Measurements from ENCODE around the gene C1QTNF12.

The C1QTNF12 gene

DNA sequence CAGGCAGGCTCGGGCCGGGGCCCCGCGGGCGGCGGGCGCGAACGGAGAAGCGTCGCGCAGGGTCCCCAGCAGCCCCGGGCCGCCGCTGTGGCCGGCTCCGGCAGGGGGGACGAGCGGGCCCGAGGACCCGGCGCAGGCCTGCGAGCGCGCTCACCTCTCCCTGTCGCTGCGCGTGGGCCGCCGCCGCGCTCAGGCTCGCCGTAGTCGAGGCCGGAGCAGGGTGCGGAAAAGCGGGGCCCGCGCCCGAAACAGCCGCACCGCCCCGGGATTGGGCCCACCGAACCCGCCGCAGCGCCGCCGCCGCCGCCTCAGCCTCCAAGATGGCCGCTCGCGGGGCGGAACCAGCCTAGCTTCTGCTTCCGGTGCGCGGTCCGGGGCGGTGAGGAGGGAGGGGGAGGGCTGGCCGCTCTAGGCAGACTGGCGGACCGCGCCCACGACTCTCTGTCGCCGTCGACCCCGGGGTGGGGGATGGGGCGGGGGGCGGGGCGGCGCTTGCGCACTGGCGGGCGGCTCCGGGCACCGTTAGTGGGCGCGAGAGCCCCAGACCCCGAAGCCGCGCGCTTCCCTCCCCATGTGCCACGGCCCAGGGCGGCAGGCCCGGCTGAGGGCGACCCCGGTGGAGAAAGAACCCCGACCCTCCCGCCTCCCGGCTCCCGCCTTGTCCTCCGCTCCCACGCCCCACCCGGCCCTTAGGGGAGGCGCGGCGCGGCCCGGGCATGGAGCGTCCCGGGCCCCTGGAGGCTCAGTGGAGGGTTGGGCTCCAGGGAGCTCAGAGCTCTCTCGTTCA is 27.2 kb upstream of the C1QTNF12 start, which contains the start of gene UBE2J2:
TSS of gene UBE2J2 (minus strand) at position 343 of the 787 bp plus-strand sequence. CDS start 5,862 bp downstream, outside the sequence.
- peak within 1 kb of the TSS; percentile 84 for H3K4me3 ChIP-seq (replicated peaks; ENCODE audit: low read depth, low read length)
- TF ChIP-seq, protein P1, sequence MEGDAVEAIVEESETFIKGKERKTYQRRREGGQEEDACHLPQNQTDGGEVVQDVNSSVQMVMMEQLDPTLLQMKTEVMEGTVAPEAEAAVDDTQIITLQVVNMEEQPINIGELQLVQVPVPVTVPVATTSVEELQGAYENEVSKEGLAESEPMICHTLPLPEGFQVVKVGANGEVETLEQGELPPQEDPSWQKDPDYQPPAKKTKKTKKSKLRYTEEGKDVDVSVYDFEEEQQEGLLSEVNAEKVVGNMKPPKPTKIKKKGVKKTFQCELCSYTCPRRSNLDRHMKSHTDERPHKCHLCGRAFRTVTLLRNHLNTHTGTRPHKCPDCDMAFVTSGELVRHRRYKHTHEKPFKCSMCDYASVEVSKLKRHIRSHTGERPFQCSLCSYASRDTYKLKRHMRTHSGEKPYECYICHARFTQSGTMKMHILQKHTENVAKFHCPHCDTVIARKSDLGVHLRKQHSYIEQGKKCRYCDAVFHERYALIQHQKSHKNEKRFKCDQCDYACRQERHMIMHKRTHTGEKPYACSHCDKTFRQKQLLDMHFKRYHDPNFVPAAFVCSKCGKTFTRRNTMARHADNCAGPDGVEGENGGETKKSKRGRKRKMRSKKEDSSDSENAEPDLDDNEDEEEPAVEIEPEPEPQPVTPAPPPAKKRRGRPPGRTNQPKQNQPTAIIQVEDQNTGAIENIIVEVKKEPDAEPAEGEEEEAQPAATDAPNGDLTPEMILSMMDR (IDR thresholded peaks at IDR 0.05; ENCODE audit: low read length, missing control alignments): no peak
- DNase-seq (ENCODE audit: low read depth): peak; percentile 94

DNA sequence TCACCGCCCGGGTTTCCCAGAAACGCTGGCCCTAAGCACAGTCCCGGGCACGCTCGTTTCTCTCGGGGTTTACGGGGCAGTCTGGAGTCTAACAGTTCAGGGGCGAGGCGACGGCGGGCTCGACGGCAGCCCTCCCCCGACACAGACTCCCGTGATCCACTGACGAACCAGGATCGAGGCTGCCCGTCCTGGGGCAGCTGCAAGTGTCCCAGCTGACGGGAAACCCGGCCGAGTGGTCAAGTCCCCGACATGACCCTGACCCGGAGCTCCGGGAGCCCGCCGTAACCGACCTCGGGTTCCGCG is 26.6 kb upstream of the C1QTNF12 start:
- H3K4me3 ChIP-seq (replicated peaks; ENCODE audit: low read depth, low read length): peak overlapping the region; percentile 84
- TF ChIP-seq, protein P1 (IDR thresholded peaks at IDR 0.05; ENCODE audit: low read length, missing control alignments): no peak
- DNase-seq (ENCODE audit: low read depth): no peak

DNA sequence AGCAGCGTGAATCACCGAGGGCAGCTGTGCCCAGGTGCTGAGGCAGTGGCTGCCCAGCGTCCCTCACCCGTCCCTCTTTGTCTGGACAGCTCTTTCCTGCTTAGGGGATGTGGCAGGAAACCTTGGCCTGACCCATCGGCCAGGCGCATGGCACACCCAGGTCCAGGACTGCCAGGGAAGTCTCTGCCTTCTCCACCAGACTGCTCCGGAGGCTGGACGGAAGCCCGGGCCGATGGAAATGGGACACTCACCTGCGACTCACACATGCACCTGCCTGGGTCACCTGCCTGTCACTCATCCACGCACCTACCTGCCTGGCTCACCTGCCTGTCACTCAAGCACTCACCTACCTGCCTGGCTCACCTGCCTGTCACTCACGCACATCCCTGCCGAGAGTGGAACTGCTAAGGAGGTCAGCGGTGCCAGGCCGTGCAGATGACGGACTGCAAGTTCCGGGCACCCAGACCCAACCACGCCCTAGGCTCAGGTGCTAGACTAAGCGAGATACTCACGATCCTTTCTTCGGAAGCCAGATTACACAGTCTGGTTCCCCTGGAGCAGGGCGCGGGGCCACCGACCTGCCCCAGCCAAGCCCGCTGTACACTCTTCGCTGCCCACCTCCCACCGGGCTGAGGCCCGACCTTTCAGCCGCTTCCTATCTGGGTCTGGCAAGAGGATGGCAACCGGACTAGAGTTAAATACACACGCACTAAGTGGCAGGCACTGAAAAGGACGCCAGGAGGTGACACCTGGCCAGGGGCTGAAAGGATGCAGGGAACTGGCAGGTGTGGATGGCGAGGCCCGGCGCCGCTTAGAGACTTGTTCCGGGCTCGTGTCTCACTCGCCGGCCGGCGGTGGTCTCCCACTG is 26.1 kb upstream of the C1QTNF12 start:
- peak overlapping the region; percentile 84 for H3K4me3 ChIP-seq (replicated peaks; ENCODE audit: low read depth, low read length)
- TF ChIP-seq, protein P1 (IDR thresholded peaks at IDR 0.05; ENCODE audit: low read length, missing control alignments): no peak
- DNase-seq (ENCODE audit: low read depth): no peak

DNA sequence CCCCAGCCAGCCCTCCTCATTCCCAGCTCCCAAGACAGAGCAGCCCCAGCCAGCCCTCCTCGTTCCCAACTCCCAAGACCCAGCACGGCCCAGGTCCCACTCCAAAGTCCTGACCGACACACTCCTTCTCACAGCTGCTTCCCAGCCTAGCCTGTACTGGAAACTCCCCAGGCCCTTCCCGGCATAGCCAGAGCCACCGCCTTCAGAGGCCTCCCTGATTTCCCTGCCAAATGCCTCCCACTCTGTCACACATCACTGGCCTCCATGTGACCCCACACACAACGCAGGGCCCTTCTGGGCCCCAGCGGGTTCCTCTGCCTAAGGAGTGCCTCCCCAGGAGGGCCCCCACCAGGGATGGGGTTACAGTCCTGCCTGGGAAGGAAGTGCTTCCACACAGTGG is 24.3 kb upstream of the C1QTNF12 start:
- peak overlapping the region; percentile 15 for H3K4me3 ChIP-seq (replicated peaks; ENCODE audit: low read depth, low read length)
- DNase-seq (ENCODE audit: low read depth): peak; percentile 67
- TF ChIP-seq, protein P1 (IDR thresholded peaks at IDR 0.05; ENCODE audit: low read length, missing control alignments): no peak

DNA sequence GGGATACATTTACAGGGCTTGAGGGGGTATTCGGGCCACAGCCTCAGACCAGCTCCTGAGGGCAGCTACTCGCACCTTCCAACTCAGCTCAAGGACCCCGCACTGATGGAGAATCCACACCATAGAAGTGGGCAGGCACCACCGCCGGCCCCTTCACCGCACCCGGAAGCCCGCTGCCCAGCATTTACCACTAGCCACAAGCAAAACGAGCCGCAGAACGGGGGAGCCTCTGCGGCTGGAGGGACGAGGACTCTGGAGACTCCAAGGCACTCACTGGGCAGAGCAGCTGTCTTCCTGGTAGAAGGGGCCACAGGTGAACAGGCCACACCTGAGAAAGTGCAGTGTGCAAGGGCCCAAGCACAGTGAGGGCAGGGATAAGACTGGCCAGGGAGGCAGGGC is 21.8 kb upstream of the C1QTNF12 start:
- DNase-seq (ENCODE audit: low read depth): no peak
- no peak overlapping the region for H3K4me3 ChIP-seq (replicated peaks; ENCODE audit: low read depth, low read length)
- TF ChIP-seq, protein P1 (IDR thresholded peaks at IDR 0.05; ENCODE audit: low read length, missing control alignments): no peak

DNA sequence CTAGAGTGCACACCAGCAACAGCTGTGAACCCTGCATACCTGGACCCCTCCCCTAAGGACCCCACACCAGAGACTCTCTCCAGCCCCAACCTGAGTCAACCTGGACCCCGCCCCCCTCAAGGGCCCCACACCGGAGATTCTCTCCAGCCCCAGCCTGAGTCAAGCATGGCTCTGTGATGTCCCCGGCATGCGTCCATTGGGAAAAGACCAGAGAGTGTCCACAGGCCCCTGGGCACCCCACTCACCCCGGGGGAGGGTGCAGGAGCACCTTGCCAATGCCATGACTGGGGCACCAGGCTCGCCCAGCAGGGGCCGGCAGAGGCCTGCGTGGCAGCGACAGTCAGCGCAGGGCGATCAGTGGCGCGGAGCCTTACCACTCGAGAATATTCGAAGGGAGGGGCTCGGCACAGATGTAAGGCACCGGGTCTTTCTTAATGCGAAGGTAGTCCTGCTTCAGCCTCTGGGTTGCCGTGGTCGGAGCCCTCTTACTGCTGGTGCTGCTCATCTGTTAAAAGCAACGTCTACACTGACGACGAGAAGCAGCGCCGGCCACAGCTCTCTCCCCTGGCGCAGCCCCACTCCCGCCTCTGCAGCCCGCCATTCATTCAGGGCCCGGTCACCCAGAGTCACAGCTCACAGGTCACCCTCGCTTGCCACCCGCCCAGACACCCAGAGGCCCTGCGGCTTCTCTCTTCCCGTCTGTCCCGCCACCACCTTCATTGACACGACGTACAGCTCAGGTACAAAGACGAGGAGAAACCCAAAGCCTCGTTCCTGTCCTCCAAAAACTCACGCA is 21.2 kb upstream of the C1QTNF12 start:
- H3K4me3 ChIP-seq (replicated peaks; ENCODE audit: low read depth, low read length): no peak overlapping the region
- DNase-seq (ENCODE audit: low read depth): no peak
- TF ChIP-seq, protein P1 (IDR thresholded peaks at IDR 0.05; ENCODE audit: low read length, missing control alignments): no peak

All from fibroblast of pulmonary artery (primary cell).